ENCODE measurements around the gene GNA15.

DNA sequence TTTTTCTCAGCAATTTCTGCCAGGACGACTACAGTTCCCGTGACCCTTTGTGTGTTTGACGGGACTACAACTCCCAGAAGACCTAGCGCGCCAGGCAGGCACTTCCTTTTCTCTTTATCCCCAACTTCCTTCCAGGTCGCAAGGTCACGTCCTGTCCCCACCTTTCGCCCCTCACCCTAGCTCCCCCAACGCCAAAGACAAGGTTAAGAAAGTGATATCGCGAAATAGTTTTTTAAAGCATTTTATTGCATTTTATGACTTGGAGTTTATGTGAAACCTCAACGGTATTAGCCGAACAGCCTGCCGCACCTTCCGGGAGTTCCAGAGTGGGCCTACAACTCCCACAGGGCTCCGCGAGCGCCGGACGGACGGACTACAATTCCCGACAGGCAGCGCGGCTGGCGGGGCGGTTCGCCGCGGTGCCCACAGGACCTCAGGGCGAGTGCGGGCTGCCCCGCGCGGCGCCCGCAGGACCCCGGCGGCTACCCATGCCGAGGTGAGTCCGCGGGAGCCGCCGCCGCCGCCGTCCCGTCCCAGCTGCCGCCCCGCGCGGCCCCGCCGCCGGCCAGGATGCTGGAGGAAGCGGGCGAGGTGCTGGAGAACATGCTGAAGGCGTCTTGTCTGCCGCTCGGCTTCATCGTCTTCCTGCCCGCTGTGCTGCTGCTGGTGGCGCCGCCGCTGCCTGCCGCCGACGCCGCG, 49.8 kb downstream of the GNA15 start, which contains the start of gene NCLN:
- TF ChIP-seq, protein P1, sequence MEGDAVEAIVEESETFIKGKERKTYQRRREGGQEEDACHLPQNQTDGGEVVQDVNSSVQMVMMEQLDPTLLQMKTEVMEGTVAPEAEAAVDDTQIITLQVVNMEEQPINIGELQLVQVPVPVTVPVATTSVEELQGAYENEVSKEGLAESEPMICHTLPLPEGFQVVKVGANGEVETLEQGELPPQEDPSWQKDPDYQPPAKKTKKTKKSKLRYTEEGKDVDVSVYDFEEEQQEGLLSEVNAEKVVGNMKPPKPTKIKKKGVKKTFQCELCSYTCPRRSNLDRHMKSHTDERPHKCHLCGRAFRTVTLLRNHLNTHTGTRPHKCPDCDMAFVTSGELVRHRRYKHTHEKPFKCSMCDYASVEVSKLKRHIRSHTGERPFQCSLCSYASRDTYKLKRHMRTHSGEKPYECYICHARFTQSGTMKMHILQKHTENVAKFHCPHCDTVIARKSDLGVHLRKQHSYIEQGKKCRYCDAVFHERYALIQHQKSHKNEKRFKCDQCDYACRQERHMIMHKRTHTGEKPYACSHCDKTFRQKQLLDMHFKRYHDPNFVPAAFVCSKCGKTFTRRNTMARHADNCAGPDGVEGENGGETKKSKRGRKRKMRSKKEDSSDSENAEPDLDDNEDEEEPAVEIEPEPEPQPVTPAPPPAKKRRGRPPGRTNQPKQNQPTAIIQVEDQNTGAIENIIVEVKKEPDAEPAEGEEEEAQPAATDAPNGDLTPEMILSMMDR (IDR thresholded peaks at IDR 0.05), result no peak
- TF ChIP-seq NFATC4 (CRISPR knock-in tag; IDR thresholded peaks at IDR 0.05), result no peak
- TF ChIP-seq, protein P2, sequence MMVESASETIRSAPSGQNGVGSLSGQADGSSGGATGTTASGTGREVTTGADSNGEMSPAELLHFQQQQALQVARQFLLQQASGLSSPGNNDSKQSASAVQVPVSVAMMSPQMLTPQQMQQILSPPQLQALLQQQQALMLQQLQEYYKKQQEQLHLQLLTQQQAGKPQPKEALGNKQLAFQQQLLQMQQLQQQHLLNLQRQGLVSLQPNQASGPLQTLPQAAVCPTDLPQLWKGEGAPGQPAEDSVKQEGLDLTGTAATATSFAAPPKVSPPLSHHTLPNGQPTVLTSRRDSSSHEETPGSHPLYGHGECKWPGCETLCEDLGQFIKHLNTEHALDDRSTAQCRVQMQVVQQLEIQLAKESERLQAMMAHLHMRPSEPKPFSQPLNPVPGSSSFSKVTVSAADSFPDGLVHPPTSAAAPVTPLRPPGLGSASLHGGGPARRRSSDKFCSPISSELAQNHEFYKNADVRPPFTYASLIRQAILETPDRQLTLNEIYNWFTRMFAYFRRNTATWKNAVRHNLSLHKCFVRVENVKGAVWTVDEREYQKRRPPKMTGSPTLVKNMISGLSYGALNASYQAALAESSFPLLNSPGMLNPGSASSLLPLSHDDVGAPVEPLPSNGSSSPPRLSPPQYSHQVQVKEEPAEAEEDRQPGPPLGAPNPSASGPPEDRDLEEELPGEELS (CRISPR knock-in tag; IDR thresholded peaks at IDR 0.05), result no peak; the same call in 1 of the 2 replicates
- TF ChIP-seq JUN (CRISPR knock-in tag; IDR thresholded peaks at IDR 0.05), result no peak

All from WTC11 (cell line).